ENCODE results near the gene ZSCAN30.

DNA sequence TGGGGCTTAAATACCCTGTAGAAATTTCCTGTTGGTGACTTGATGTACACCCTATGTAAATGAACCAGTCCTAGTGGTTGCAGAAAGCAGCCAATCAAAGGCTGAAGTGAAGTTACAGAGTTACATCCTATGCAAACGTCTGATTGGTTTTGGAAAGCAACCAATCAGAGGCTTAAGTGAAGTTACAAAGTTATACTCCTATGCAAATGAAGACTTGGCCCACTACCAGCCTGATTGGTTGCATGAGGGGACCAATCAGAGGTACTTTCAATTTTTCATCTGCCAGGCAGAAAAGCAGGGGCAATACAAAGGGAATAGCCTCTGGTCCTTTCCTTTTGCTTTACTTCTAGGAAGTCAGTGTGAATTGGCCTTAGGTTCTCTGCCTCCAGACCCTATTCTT is 62.8 kb downstream of the ZSCAN30 start:
- no peak for TF ChIP-seq MXI1 (IDR thresholded peaks at IDR 0.05; ENCODE audit: borderline replicate concordance, low read depth, low read length)
- TF ChIP-seq ZBTB21 (CRISPR knock-in tag; IDR thresholded peaks at IDR 0.05): no peak
- no peak for TF ChIP-seq AKAP8 (CRISPR knock-in tag; IDR thresholded peaks at IDR 0.05)

Measured in HepG2 (cell line).